Endothelial cell of umbilical vein (primary cell): ENCODE results near the gene MEPCE. TPM values are rescaled to one million over a fixed set of nuclear protein-coding genes. Genes with fewer than 3 reads are reported as not detected.
"Not testable (repeated sequence)": the region's sequence is repeated elsewhere in the genome, so short reads cannot be mapped to it uniquely, and the experiment has no call there.

ENCODE experiments used
- BruUV-seq: library from RNA; stranded (reverse); fragments of 400-500 nt; replicated peaks from 2 replicates; lab custom pipeline; 2021; lab: Mats Ljungman, UMichigan
- CTCF ChIA-PET: fragments of 300-600, 350-600 bp; sonication (Branson Sonifier 250); formaldehyde crosslinking; loops from one replicate; lab custom pipeline; 2021; ENCODE audit warnings: antibody characterized with exemption, inconsistent platforms; lab: Charles Lee
- POLR2A ChIA-PET: fragments of 300-600, 350-600 bp; sonication (Branson Sonifier 250); formaldehyde crosslinking; loops from one replicate; lab custom pipeline; 2021; ENCODE audit warnings: antibody characterized with exemption, inconsistent platforms; lab: Charles Lee
- DNase-seq: peaks from one replicate; pipeline ENCODE4 v3.0.0-alpha.2; 2011; ENCODE audit warnings: low read depth, low spot score
- FAIRE-seq: peaks from 2 replicates; lab custom pipeline; 2011; peaks lifted over from hg19 to GRCh38; lab: Jason Lieb, UNC
- H2AFZ ChIP-seq: 2 replicates; pipeline ENCODE4 v1.6.0; 2012; ENCODE audit warnings: low read depth, low read length, control low read depth, inconsistent platforms
- H3K27ac ChIP-seq: 2 replicates; pipeline ENCODE4 v1.5.1; 2011; ENCODE audit warnings: low read depth, mild to moderate bottlenecking, control low read depth, low read length, moderate library complexity; ENCODE audit not compliant: insufficient read depth
- H3K27me3 ChIP-seq, 2 experiments: 2 replicates each; pipeline versions ENCODE4 v1.6.0 to v1.6.1; 2011; ENCODE audit warnings: low read length in 2 of 2, mixed read lengths in 1 of 2; ENCODE audit not compliant: control insufficient read depth in 2 of 2, insufficient read depth in 2 of 2
- H3K36me3 ChIP-seq, 2 experiments: 2 replicates in 1 of 2; 3 replicates in 1 of 2; pipeline ENCODE4 v1.5.1; 2011; ENCODE audit warnings: low read length in 2 of 2, mild to moderate bottlenecking in 1 of 2, moderate library complexity in 1 of 2; ENCODE audit not compliant: control insufficient read depth in 2 of 2, insufficient read depth in 2 of 2; ENCODE audit errors: extremely low read depth in 1 of 2
- H3K4me1 ChIP-seq: 3 replicates; pipeline ENCODE4 v1.5.1; 2011; ENCODE audit warnings: mild to moderate bottlenecking, low read length; ENCODE audit not compliant: control insufficient read depth, insufficient read depth; ENCODE audit errors: extremely low read depth
- H3K4me2 ChIP-seq: 2 replicates; pipeline ENCODE4 v1.6.1; 2011; ENCODE audit warnings: low read length, control low read depth, mixed read lengths; ENCODE audit not compliant: insufficient read depth
- H3K4me3 ChIP-seq, 3 experiments: fragments of 200-600 bp in 1 of 3; sonication (generic), shearing (Covaris generic) in 1 of 3; replicated peaks in 1 of 3; 2 replicates each; pipeline ENCODE4 v1.5.1; 2011 to 2016; ENCODE audit warnings: control low read depth in 3 of 3, low read length in 3 of 3, mild to moderate bottlenecking in 2 of 3, inconsistent platforms in 1 of 3, low read depth in 1 of 3, moderate library complexity in 1 of 3; ENCODE audit not compliant: insufficient read depth in 1 of 3
- H3K79me2 ChIP-seq: 2 replicates; pipeline ENCODE4 v1.6.0; 2012; ENCODE audit warnings: low read length, inconsistent platforms; ENCODE audit not compliant: control insufficient read depth, insufficient read depth
- H3K9ac ChIP-seq: replicated peaks from 2 replicates; pipeline ENCODE3; 2011; ENCODE audit warnings: low read length, control low read depth; ENCODE audit not compliant: insufficient read depth; ENCODE audit errors: extremely low read depth
- H3K9me1 ChIP-seq: replicated peaks from 3 replicates; pipeline ENCODE4 v1.6.0; 2011; ENCODE audit warnings: mild to moderate bottlenecking, low read length; ENCODE audit not compliant: control insufficient read depth, insufficient read depth; ENCODE audit errors: extremely low read depth
- H3K9me3 ChIP-seq: replicated peaks from 2 replicates; pipeline ENCODE4 v1.5.1; 2012; ENCODE audit warnings: low read length, inconsistent platforms; ENCODE audit not compliant: control insufficient read depth, insufficient read depth
- H4K20me1 ChIP-seq: replicated peaks from 2 replicates; pipeline ENCODE3; 2011; ENCODE audit warnings: mild to moderate bottlenecking, low read length; ENCODE audit not compliant: control insufficient read depth, insufficient read depth; ENCODE audit errors: extremely low read depth
- EZH2 ChIP-seq: IDR thresholded peaks from 2 replicates; pipeline ENCODE4 v1.6.1; 2012; ENCODE audit warnings: borderline replicate concordance, low read depth, mild to moderate bottlenecking, moderate library complexity, low read length, inconsistent platforms; ENCODE audit not compliant: severe bottlenecking
- FOS ChIP-seq: IDR thresholded peaks from 2 replicates; pipeline ENCODE4 v1.6.1; 2011; ENCODE audit warnings: mild to moderate bottlenecking, low read length, moderate library complexity, borderline replicate concordance; ENCODE audit not compliant: insufficient read depth
- GATA2 ChIP-seq: IDR thresholded peaks from 2 replicates; pipeline ENCODE4 v1.7.0; 2011; ENCODE audit warnings: low read depth, mild to moderate bottlenecking, moderate library complexity, mixed read lengths, low read length; ENCODE audit not compliant: insufficient read length, insufficient read depth
- JUN ChIP-seq: IDR thresholded peaks from 2 replicates; pipeline ENCODE4 v1.6.1; 2011; ENCODE audit warnings: borderline replicate concordance, low read depth; ENCODE audit not compliant: insufficient read length, insufficient read depth
- MYC ChIP-seq: IDR thresholded peaks from one replicate; pipeline ENCODE4 v1.6.1; 2011; ENCODE audit warnings: mild to moderate bottlenecking, low read depth, low read length
- POLR2A ChIP-seq: IDR thresholded peaks from 2 replicates; pipeline ENCODE4 v1.6.1; 2012; ENCODE audit warnings: low read depth, mild to moderate bottlenecking, control low read depth, low read length
- POLR2AphosphoS5 ChIP-seq: IDR thresholded peaks from 2 replicates; pipeline ENCODE4 v1.6.1; 2012; ENCODE audit warnings: low read depth, mild to moderate bottlenecking, control low read depth, low read length, moderate library complexity; ENCODE audit not compliant: insufficient read depth
- dilution Hi-C: fragments of 300-500 bp; cut with MboI; formaldehyde crosslinking; loops from one replicate; pipeline ENCODE4 v1.15.0; 2019; ENCODE audit warnings: low sequenced_read_pairs; ENCODE audit not compliant: extremely low pct_ligation_motif_present
- intact Hi-C: fragments of 100-400 bp; cut with micrococcal nuclease; formaldehyde crosslinking; loops from one replicate; pipeline ENCODE4 v1.10.0; 2022
- polyA plus RNA-seq, 4 experiments: library from polyadenylated mRNA; depleted of rRNA in 3 of 4; stranded (reverse) in 3 of 4; unstranded in 1 of 4; fragments of >200 nt; gene quantifications; 2 replicates each; pipeline versions ENCODE4 v1.2.1 to v1.2.3, GENCODE V29; 2011 to 2012; ENCODE audit warnings: missing spikeins in 1 of 4
- total RNA-seq: library from RNA; stranded (reverse); gene quantifications from 2 replicates; pipeline ENCODE4 v1.2.3, GENCODE V29; 2021
- TF ChIP-seq, protein P1 (sequence below): IDR thresholded peaks from 2 replicates; pipeline ENCODE4 v1.6.1; 2011; ENCODE audit not compliant: insufficient read depth, insufficient read length
- TF ChIP-seq, protein P2 (sequence below), 2 donors: IDR thresholded peaks; 1 replicate in 1 of 2; 2 replicates in 1 of 2; pipeline ENCODE4 v1.5.1; 2011; ENCODE audit warnings: low read length in 2 of 2, mild to moderate bottlenecking in 2 of 2, moderate library complexity in 2 of 2, control low read depth in 1 of 2, inconsistent platforms in 1 of 2, low read depth in 1 of 2; ENCODE audit not compliant: insufficient read depth in 1 of 2; ENCODE audit errors: extremely low read depth in 1 of 2

The MEPCE gene
- total and polyA plus RNA-seq, 2 donors (not counting 3 experiments of a cell fraction or from before 2014, with no cell fraction given): 23.3 to 45.8 TPM

DNA sequence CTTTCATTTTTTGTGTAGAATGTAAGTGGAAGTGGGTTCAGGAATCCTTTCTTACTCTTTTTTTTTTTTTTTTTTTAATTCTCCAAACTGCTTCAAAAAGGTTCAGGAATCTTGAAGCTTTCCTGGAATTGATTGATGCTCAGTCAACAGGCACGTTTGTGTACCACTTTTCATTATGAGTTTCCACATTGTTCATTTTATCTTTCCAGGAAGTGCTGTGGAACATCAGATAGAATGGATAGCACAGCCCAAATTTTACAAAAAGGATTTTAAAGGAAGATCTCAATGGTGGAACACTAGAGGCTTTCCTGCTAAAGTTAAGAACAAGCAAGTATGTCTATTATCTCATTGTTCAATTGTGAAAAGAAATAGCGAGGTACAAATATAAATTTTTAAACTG is 8.5 kb downstream of the MEPCE start:
- CTCF ChIA-PET: interaction anchor here (0.6 to 2.2 kb wide), 4 partner anchors 9 to 350 kb away, joined by 4 to 6 read pairs (median 5); partner anchors contain the start of genes MEPCE and ZCWPW1
- no TSS peak for BruUV-seq
- peaks cover 17% of the 10 kb centered on the region for H3K4me1 ChIP-seq

DNA sequence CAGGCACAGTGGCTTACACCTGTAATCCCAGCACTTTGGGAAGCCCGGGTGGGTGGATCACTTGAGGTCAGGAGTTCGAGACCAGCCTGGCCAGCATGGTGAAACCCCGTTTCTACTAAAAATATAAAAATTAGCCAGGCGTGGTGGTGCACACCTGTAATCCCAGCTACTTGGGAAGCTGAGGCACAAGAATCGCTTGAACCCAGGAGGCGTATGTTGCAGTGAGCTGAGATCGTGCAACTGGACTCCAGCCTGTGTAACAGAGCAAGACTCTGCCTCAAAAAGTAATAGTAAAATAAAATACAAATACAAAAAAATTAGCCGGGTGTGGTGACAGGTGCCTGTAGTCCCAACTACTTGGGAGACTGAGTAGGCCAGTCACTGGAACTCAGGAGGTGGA is 9.1 kb downstream of the MEPCE start:
- dilution Hi-C loops, FAIRE-seq, BruUV-seq, H3K9ac ChIP-seq, H2AFZ ChIP-seq, H3K9me3 ChIP-seq, H3K27ac ChIP-seq, H3K27me3 ChIP-seq, H3K36me3 ChIP-seq, intact Hi-C loops, H3K4me3 ChIP-seq, DNase-seq, H4K20me1 ChIP-seq, H3K4me2 ChIP-seq, H3K9me1 ChIP-seq: not testable (repeated sequence)
- ChIA-PET CTCF (interaction anchor here (0.6 to 1.0 kb wide), 2 partner anchors 8 to 350 kb away, joined by 4 read pairs; no protein-coding TSS in a partner anchor), POLR2A (interaction anchor here (0.7 to 2.9 kb wide), 2 partner anchors 10 to 14 kb away, joined by 7 to 29 read pairs; partner anchors contain the start of genes MEPCE and ZCWPW1)
- Histone ChIP-seq H3K79me2 (peaks cover 17% of the 10 kb centered on the region), H3K4me1 (peaks cover 21% of the 10 kb centered on the region)

More for the DNA sequence above, 8.5 kb downstream of the MEPCE start:
- POLR2A ChIA-PET: interaction anchor here (0.7 to 2.9 kb wide), 3 partner anchors 9 to 389 kb away, joined by 6 to 29 read pairs (median 7); partner anchors contain the start of genes EPHB4, MEPCE and ZCWPW1
- Histone ChIP-seq H3K9me1 (no peaks in the 10 kb centered on the region), H2AFZ (no peak overlapping the region), H3K9ac (no peak overlapping the region), H3K4me2 (no peak overlapping the region), H3K79me2 (peaks cover 17% of the 10 kb centered on the region), H3K27ac (no peak overlapping the region), H4K20me1 (no peaks in the 10 kb centered on the region), H3K9me3 (no peaks in the 10 kb centered on the region), H3K27me3 (no peaks in the 10 kb centered on the region), H3K36me3 (peaks cover 5 to 10% of the 10 kb centered on the region in 2 experiments), H3K4me3 (no peak overlapping the region)
- FAIRE-seq: peak; percentile 64
- TF ChIP-seq FOS (no peak), JUN (no peak), EZH2 (no peak), POLR2AphosphoS5 (no peak), GATA2 (no peak), POLR2A (no peak), MYC (no peak)
- TF ChIP-seq, protein P1, sequence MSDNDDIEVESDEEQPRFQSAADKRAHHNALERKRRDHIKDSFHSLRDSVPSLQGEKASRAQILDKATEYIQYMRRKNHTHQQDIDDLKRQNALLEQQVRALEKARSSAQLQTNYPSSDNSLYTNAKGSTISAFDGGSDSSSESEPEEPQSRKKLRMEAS: no peak
- TF ChIP-seq, protein P2, sequence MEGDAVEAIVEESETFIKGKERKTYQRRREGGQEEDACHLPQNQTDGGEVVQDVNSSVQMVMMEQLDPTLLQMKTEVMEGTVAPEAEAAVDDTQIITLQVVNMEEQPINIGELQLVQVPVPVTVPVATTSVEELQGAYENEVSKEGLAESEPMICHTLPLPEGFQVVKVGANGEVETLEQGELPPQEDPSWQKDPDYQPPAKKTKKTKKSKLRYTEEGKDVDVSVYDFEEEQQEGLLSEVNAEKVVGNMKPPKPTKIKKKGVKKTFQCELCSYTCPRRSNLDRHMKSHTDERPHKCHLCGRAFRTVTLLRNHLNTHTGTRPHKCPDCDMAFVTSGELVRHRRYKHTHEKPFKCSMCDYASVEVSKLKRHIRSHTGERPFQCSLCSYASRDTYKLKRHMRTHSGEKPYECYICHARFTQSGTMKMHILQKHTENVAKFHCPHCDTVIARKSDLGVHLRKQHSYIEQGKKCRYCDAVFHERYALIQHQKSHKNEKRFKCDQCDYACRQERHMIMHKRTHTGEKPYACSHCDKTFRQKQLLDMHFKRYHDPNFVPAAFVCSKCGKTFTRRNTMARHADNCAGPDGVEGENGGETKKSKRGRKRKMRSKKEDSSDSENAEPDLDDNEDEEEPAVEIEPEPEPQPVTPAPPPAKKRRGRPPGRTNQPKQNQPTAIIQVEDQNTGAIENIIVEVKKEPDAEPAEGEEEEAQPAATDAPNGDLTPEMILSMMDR (IDR thresholded peaks at IDR 0.05; ENCODE audit: extremely low read depth in 1 of 2, insufficient read depth in 1 of 2, low read depth in 1 of 2, low read length in 2 of 2): no peak
- intact Hi-C loops (no loop called here), dilution Hi-C loops (no loop called here)
- DNase-seq: no peak
